WTC11 (cell line): ENCODE data around the gene MICAL1. TPM values are rescaled to one million over a fixed set of nuclear protein-coding genes. Genes with fewer than 3 reads are reported as not detected.

Experiments
- ATAC-seq: fragments of 200-7000 bp; cut with Tn5 transposase; 2 replicates; pipeline ENCODE4 v1.10.0; 2021; ENCODE audit warnings: mild to moderate bottlenecking, moderate library complexity
- CTCF ChIA-PET: fragments of 300-600 bp; sonication (Branson Sonifier 250); formaldehyde crosslinking; loops from one replicate; lab custom pipeline; 2021; ENCODE audit warnings: antibody characterized with exemption; lab: Charles Lee
- POLR2A ChIA-PET: fragments of 350-600 bp; sonication (Branson Sonifier 250); formaldehyde crosslinking; loops from one replicate; lab custom pipeline; 2021; ENCODE audit warnings: antibody characterized with exemption; lab: Charles Lee
- DNase-seq: peaks from one replicate; pipeline ENCODE4 v3.0.0; 2021; ENCODE audit warnings: low spot score
- H3K27ac Mint-ChIP-seq: 2 replicates; pipeline ENCODE4 v1.8.0; 2021; ENCODE audit warnings: mixed read lengths
- H3K27me3 Mint-ChIP-seq: 2 replicates; pipeline ENCODE4 v1.8.0; 2021; ENCODE audit warnings: low read depth, mild to moderate bottlenecking, moderate library complexity, mixed read lengths
- H3K36me3 Mint-ChIP-seq: 2 replicates; pipeline ENCODE4 v1.8.0; 2021; ENCODE audit warnings: mixed read lengths
- H3K4me1 Mint-ChIP-seq: 2 replicates; pipeline ENCODE4 v1.8.0; 2022; ENCODE audit warnings: mixed read lengths
- H3K4me3 Mint-ChIP-seq: 2 replicates; pipeline ENCODE4 v1.8.0; 2021; ENCODE audit warnings: mild to moderate bottlenecking, moderate library complexity, mixed read lengths
- H3K9me3 Mint-ChIP-seq: 2 replicates; pipeline ENCODE4 v1.8.0; 2021; ENCODE audit warnings: mixed read lengths
- ATF2 ChIP-seq: sonication (generic); formaldehyde crosslinking; IDR thresholded peaks from 2 replicates; pipeline ENCODE4 v1.8.1; 2022; ENCODE audit warnings: low read depth, missing genetic modification reagents, borderline replicate concordance
- E2F4 ChIP-seq: sonication (generic); formaldehyde crosslinking; IDR thresholded peaks from 2 replicates; pipeline ENCODE4 v1.8.1; 2022; ENCODE audit warnings: low read depth, mild to moderate bottlenecking, moderate library complexity, missing genetic modification reagents, borderline replicate concordance
- FOXK1 ChIP-seq: sonication (generic); formaldehyde crosslinking; IDR thresholded peaks from 2 replicates; pipeline ENCODE4 v1.8.0; 2022; ENCODE audit warnings: mild to moderate bottlenecking, moderate library complexity, missing genetic modification reagents
- FOXP1 ChIP-seq: sonication (generic); formaldehyde crosslinking; IDR thresholded peaks from 2 replicates; pipeline ENCODE4 v1.8.0; 2022; ENCODE audit warnings: missing genetic modification reagents, mild to moderate bottlenecking, moderate library complexity, borderline replicate concordance
- FOXP4 ChIP-seq: sonication (generic); formaldehyde crosslinking; IDR thresholded peaks from 2 replicates; pipeline ENCODE4 v1.8.0; 2022; ENCODE audit warnings: mild to moderate bottlenecking, missing genetic modification reagents
- GABPB1 ChIP-seq: sonication (generic); formaldehyde crosslinking; IDR thresholded peaks from 2 replicates; pipeline ENCODE4 v1.8.1; 2023; ENCODE audit warnings: mild to moderate bottlenecking, missing genetic modification reagents
- GRHL2 ChIP-seq: fragments of 250-450 bp; sonication (Bioruptor Pico); IDR thresholded peaks from 2 replicates; pipeline ENCODE4 v1.8.0; 2022; ENCODE audit warnings: mild to moderate bottlenecking, moderate library complexity; ENCODE audit not compliant: insufficient replicate concordance, severe bottlenecking
- HMGXB4 ChIP-seq: sonication (generic); formaldehyde crosslinking; IDR thresholded peaks from 2 replicates; pipeline ENCODE4 v1.8.1; 2023; ENCODE audit warnings: mild to moderate bottlenecking, moderate library complexity, missing genetic modification reagents
- IRF2 ChIP-seq: sonication (generic); formaldehyde crosslinking; IDR thresholded peaks from 2 replicates; pipeline ENCODE4 v1.8.0; 2022; ENCODE audit warnings: low read depth, missing genetic modification reagents, borderline replicate concordance
- JUN ChIP-seq: sonication (generic); formaldehyde crosslinking; IDR thresholded peaks from 2 replicates; pipeline ENCODE4 v1.8.0; 2023; ENCODE audit warnings: mild to moderate bottlenecking, missing genetic modification reagents
- MLX ChIP-seq: sonication (generic); formaldehyde crosslinking; IDR thresholded peaks from 2 replicates; pipeline ENCODE4 v1.8.1; 2023; ENCODE audit warnings: mild to moderate bottlenecking, missing genetic modification reagents, moderate library complexity
- SMAD4 ChIP-seq: sonication (generic); formaldehyde crosslinking; IDR thresholded peaks from 2 replicates; pipeline ENCODE4 v1.8.0; 2022; ENCODE audit warnings: mild to moderate bottlenecking, missing genetic modification reagents
- SOX15 ChIP-seq: fragments of 250-450 bp; sonication (Bioruptor Pico); IDR thresholded peaks from 2 replicates; pipeline ENCODE4 v1.9.0; 2021; ENCODE audit warnings: mild to moderate bottlenecking
- SP1 ChIP-seq: sonication (generic); formaldehyde crosslinking; conservative IDR thresholded peaks from 2 replicates; pipeline ENCODE4 v1.8.1; 2022; ENCODE audit warnings: missing genetic modification reagents
- TP53 ChIP-seq: sonication (generic); formaldehyde crosslinking; IDR thresholded peaks from 2 replicates; pipeline ENCODE4 v1.8.1; 2023; ENCODE audit warnings: mild to moderate bottlenecking, missing genetic modification reagents
- USF1 ChIP-seq: sonication (generic); formaldehyde crosslinking; IDR thresholded peaks from 2 replicates; pipeline ENCODE4 v1.8.0; 2022; ENCODE audit warnings: mild to moderate bottlenecking, missing genetic modification reagents
- USF2 ChIP-seq: sonication (generic); formaldehyde crosslinking; IDR thresholded peaks from 2 replicates; pipeline ENCODE4 v1.8.1; 2023; ENCODE audit warnings: mild to moderate bottlenecking, missing genetic modification reagents, moderate library complexity
- ZBTB21 ChIP-seq: sonication (generic); formaldehyde crosslinking; IDR thresholded peaks from 2 replicates; pipeline ENCODE4 v1.8.1; 2023; ENCODE audit warnings: mild to moderate bottlenecking, missing genetic modification reagents, borderline replicate concordance
- ZBTB43 ChIP-seq: sonication (generic); formaldehyde crosslinking; IDR thresholded peaks from 2 replicates; pipeline ENCODE4 v1.8.1; 2023; ENCODE audit warnings: mild to moderate bottlenecking, missing genetic modification reagents
- ZNF219 ChIP-seq: sonication (generic); formaldehyde crosslinking; IDR thresholded peaks from 2 replicates; pipeline ENCODE4 v1.8.0; 2023; ENCODE audit warnings: missing genetic modification reagents, mild to moderate bottlenecking, borderline replicate concordance
- ZNF423 ChIP-seq: fragments of 250-450 bp; sonication (Bioruptor Pico); IDR thresholded peaks from 2 replicates; pipeline ENCODE4 v2.1.2; 2022; ENCODE audit warnings: mild to moderate bottlenecking, moderate library complexity
- total RNA-seq: library from RNA; stranded (reverse); gene quantifications from 3 replicates; pipeline ENCODE4 v1.2.3, GENCODE V29; 2021

Gene MICAL1
- total RNA-seq, 1 experiment from 2014 or later = 57.4 TPM

- TF ChIP-seq USF2 (CRISPR knock-in tag) (0 out of 2 replicates have a peak, but pooled peaks have one; percentile 0), E2F4 (peak; percentile 61; the same call in 1 of the 2 replicates), GABPB1 (CRISPR knock-in tag) (no peak), GRHL2 (CRISPR knock-in tag) (no peak), ZBTB43 (CRISPR knock-in tag) (0 out of 2 replicates have a peak, but pooled peaks have one; percentile 85), MLX (CRISPR knock-in tag) (no peak), FOXK1 (CRISPR knock-in tag) (0 out of 2 replicates have a peak, but pooled peaks have one; percentile 19), FOXP1 (CRISPR knock-in tag) (peak; percentile 60; the same call in 1 of the 2 replicates), ZNF219 (CRISPR knock-in tag) (no peak)
- TF ChIP-seq, all 79 proteins: peak for 8
These were observed 575 bp upstream of the MICAL1 start (continued) for GRCh38 chr6:109456111-109456583.

- H3K4me1 Mint-ChIP-seq = peaks cover 47% of the 10 kb centered on the region
- H3K36me3 Mint-ChIP-seq = peaks cover 10% of the 10 kb centered on the region; the same call in 1 of the 2 replicates
- POLR2A ChIA-PET = interaction anchor here (0.9 to 3.3 kb wide), 3 partner anchors 14 to 72 kb away, joined by 3 to 13 read pairs (median 4); partner anchors contain the start of genes PPIL6 and SMPD2
- DNase-seq (no peak), ATAC-seq (peak; percentile 5)
- no peaks in the 10 kb centered on the region; the same call in 1 of the 2 replicates for H3K27me3 Mint-ChIP-seq
- CTCF ChIA-PET = interaction anchor here (0.6 to 2.6 kb wide), 7 partner anchors 11 to 1279 kb away, joined by 3 to 24 read pairs (median 4); partner anchors contain the start of genes PPIL6 and SMPD2
- peak overlapping the region; percentile 92 for H3K4me3 Mint-ChIP-seq
- peak overlapping the region; percentile 42 for H3K27ac Mint-ChIP-seq
- H3K9me3 Mint-ChIP-seq = no peaks in the 10 kb centered on the region
- TF ChIP-seq USF1 (no peak), GABPB1 (CRISPR knock-in tag) (no peak), FOXP1 (CRISPR knock-in tag) (no peak; the same call in 1 of the 2 replicates), ZBTB43 (CRISPR knock-in tag) (no peak), HMGXB4 (CRISPR knock-in tag) (0 out of 2 replicates have a peak, but pooled peaks have one; percentile 24), ZBTB21 (CRISPR knock-in tag) (no peak), SOX15 (CRISPR knock-in tag) (no peak), SMAD4 (CRISPR knock-in tag) (no peak), JUN (CRISPR knock-in tag) (no peak), TP53 (CRISPR knock-in tag) (0 out of 2 replicates have a peak, but pooled peaks have one; percentile 1), ATF2 (no peak), IRF2 (CRISPR knock-in tag) (no peak), FOXP4 (CRISPR knock-in tag) (no peak), ZNF423 (CRISPR knock-in tag) (no peak), SP1 (CRISPR knock-in tag) (peak; percentile 46; the same call in 1 of the 2 replicates)
These were observed 806 bp downstream of the MICAL1 start for GRCh38 chr6:109454496-109455436.
